Right lung (tissue), 5 donors: Measurements from ENCODE around the gene CCDC70. TPM values are rescaled to one million over a fixed set of nuclear protein-coding genes. Genes with fewer than 3 reads are reported as not detected.

Source experiments
- DNase-seq, 2 donors: peaks; one replicate each; pipeline ENCODE4 v3.0.0-alpha.2; 2013
- polyA plus RNA-seq, 5 donors: library from polyadenylated mRNA; unstranded; fragments of 120-200 nt; gene quantifications; one replicate each; pipeline versions ENCODE4 v1.2.1 to v1.2.3, GENCODE V29; 2013; ENCODE audit warnings: inconsistent platforms in 1 of 5, low replicate concordance in 1 of 5; ENCODE audit not compliant: insufficient read length in 5 of 5, insufficient read depth in 1 of 5

Gene CCDC70
- polyA plus RNA-seq, 5 donors = not detected

- no peak for DNase-seq
Observed at GRCh38 chr13:51856998-51857397, 4.8 kb upstream of the CCDC70 start.

- no peak for DNase-seq
Observed at GRCh38 chr13:51858433-51859247, 3.1 kb upstream of the CCDC70 start.

- no peak for DNase-seq
Observed at GRCh38 chr13:51862957-51863356, 1.2 kb downstream of the CCDC70 start.

DNA sequence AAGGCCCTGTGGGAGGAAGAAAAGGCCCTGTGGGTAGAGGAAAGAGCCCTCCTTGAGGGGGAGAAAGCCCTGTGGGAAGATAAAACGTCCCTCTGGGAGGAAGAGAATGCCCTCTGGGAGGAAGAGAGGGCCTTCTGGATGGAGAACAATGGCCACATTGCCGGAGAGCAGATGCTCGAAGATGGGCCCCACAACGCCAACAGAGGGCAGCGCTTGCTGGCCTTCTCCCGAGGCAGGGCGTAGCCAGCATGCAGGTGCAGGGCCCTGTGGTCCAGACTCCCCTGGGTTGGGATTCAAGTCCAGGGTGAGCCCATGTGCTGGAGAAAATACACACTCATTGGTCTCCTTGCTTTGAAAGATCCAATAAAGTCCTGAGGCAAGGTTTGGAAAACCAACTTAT lies 4.1 kb downstream of the CCDC70 start:
- no peak for DNase-seq

DNA sequence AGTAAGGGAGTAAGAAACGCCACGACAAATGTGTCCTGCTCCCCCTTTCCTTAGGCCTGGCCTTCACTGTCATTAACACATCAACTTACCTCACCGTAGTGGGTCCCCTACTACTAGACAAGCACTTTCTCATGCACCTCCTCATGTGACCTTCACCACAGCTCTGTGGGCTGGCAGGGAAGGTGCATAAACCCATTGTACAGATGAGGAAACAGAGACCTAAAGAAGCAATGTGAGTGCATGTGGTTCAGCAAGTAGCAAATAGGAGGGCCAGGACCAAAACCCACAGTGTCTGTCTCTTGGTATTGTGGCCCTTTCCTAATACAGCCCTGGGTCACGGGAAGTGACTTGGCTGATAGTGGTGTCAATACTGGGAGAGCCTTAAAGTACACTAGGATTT lies 5.3 kb downstream of the CCDC70 start:
- DNase-seq = no peak

GRCh38 chr13:51869916-51870315 lies 8.1 kb downstream of the CCDC70 start:
- no peak for DNase-seq

DNA sequence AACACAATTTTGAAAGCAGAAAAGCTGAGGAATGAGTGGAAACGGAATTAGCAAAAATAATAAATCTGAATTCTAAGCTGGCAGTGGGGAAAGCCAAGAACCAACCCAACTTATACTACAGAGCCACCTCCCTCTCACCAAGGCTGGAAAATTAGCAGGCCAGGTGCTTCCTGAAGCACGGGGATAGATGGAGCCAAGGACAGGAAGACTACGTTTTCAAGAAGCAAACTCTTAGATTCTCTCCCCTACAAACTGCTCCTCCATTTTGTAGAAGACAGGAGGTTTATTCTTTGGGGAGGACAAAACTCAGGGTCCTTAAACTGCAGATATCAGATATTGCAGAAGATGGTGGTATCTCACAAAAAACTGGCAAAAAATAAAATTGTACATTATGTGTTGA lies 8.8 kb downstream of the CCDC70 start:
- DNase-seq = no peak

GRCh38 chr13:51873117-51873798 lies 11.5 kb downstream of the CCDC70 start:
- DNase-seq = no peak

DNA sequence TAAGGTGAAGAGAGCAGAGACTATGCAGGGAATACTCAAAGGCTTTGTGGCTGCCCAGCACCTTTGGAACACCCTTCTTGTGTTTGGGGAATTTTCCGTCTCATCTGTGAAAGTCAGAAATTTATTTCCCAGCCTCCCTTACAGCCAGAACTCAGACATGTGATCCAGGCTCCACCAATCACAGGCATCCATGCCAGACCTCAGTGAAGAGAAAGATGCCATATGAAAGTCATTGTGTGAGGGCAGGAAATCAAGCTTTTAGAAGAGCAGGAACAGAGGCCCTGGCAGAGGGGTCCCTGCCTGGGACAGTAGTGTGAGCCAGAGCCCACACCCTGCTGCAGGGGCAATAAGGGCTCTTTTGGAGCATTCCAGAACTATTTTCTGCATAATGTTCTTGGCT lies 12.1 kb downstream of the CCDC70 start:
- DNase-seq = no peak

- DNase-seq = no peak
Observed at GRCh38 chr13:51874651-51875050, 12.9 kb downstream of the CCDC70 start.

- no peak for DNase-seq
Observed at GRCh38 chr13:51879133-51879532, 17.4 kb downstream of the CCDC70 start.

DNA sequence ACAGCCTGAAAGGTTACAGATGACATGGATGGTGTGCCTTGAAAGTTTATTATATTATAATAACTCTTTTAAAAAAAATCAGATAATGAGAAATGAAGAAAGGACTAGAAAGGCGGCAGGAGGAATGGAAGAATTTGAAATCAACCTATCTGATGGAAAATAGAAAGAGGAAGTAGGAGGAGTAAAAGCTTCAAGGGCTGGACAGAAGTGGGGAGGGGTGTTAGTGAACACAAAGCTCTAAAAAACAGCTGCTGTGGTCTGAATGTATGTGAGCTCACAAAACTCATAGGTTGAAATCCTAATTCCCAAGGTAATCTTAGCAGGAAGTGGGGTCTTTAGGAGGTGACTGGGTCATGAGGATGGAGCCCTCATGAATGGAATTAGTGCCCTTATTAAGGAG lies 19.5 kb downstream of the CCDC70 start:
- no peak for DNase-seq

GRCh38 chr13:51882570-51883225 lies 20.9 kb downstream of the CCDC70 start:
- no peak for DNase-seq

DNA sequence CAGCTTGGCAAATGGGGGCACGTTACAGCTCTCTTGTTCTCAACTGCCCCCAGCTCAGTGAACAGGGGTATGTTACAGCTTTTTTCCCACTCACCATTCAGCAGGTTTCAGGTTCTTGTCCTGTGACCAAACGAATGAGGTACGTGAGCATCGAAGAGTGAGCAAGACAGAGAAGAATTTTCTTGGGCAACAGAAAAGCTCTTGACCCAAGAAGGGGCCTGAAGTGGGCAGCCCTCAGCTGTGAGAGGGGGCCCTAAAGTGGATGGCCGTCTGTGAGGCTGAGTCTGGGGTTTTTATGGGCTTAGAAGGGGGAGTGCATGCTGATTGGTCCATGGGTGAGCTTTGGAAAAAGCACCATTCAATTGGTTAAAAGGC lies 21.4 kb downstream of the CCDC70 start:
- DNase-seq = no peak

DNA sequence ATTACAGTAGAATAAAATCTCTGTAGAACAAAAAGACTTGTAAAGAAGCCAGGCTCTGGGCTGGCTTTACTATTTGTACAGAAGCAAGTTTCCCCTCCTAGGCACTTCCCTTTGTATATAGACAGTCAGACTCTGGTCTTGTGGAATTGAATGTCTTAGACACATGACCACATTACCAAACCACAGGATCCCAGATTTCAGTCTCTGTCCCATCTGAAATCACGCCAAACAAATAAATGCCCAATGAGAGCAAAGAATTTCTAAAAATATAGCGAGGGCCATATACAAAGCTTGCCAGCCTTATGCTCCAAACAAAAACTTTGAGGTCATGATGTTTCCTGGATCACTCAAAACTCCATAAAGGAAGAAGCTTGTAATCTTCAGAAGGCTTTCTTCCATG lies 23.9 kb downstream of the CCDC70 start:
- DNase-seq = no peak

GRCh38 chr13:51887468-51887867 lies 25.7 kb downstream of the CCDC70 start:
- no peak for DNase-seq

GRCh38 chr13:51892657-51893056 lies 30.9 kb downstream of the CCDC70 start:
- DNase-seq = no peak

GRCh38 chr13:51894239-51894638 lies 32.5 kb downstream of the CCDC70 start:
- DNase-seq = no peak

DNA sequence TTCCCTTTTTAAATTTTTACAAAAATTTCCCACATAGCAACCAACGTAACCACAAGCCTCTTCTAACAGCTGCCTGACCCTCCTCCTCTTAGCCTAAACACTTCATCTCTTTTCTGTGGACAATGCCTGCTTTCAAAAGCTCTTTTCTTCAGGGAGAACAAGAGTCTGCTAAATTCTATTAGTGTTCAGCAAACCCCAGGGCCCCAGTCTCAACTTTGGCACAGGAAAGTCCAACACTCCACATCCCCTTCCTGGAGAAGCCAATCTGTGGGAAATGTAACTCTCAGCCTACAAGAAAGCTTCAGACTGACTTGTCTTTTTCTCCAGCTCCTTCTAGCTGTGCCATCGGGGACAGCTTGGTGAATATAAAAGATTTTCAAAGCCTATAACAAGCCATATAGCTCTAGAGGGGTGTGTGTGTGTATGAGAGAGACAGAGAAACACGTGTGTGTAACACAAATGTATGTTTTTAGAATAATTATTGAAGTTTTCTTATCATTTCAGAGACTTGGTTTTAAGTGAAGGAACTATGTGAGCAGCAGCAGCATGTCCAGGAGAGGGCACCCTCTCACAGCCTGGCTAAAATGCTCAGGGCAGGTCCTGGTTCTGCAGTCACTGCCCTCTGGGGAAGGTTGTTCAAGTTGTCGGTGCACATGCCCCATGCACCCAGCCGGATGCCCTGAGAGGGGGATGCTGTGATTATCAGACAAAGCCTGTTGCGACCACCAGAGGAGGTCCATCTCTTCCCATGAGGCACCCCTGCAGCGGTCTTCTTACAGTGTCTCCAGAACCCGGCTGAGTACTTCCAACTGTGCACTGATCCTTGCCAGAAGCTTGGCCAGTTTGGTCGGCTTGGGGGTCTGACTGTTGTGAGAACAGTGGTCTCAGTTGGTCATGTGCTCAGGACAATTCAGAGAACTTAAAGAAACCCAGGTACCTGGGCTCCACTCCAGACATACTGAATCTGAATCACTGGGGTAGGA lies 34.4 kb downstream of the CCDC70 start:
- peak; percentile 38 to 39 for DNase-seq

DNA sequence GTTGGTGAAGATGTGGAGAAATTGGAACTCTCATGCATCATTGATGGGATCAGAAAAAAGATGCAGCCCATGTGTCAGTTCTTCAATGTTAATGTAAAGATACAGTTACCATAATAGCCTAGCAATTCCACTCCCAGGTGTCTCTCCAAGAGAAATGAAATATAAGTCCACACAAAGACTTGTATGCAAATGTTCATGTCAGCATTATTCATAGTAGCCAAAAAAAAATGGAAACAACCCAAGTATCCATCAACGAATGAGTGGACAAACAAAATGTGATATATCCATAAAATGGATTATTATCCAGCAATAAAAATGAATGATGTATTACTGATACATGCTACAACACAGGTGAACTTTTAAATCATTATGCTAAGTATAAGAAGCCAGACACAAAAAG lies 38.7 kb downstream of the CCDC70 start:
- DNase-seq = no peak

GRCh38 chr13:51902776-51903175 lies 41.0 kb downstream of the CCDC70 start:
- DNase-seq = no peak

DNA sequence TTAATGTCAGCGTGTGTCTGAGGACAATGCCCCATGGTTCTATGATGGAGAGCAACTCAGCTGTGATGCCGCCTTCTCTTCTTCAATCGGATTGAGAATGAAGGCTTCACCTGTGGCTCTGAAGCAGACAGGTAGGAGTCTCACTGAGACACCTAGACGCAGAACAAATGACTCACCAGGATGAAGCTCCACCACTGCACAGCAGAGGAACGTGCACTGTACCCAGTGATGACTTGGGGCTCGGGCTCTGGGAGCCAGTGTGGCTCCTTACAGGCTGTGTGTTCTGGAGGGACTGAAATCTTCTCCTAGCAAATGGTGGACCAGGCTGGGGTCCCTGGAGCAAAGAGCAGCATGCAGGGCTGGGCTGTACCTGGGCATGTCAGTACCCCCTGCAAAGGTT lies 44.0 kb downstream of the CCDC70 start:
- DNase-seq = no peak
